Left lung (tissue), 10 donors: ENCODE data around the gene AKAP8. TPM values are rescaled to one million over a fixed set of nuclear protein-coding genes. Genes with fewer than 3 reads are reported as not detected.

Experiments
- ATAC-seq: fragments of 200-7000 bp; cut with Tn5 transposase; one replicate; pipeline ENCODE4 v1.9.1; 2020; ENCODE audit warnings: moderate library complexity
- DNase-seq, 4 donors: peaks; one replicate each; pipeline ENCODE4 v3.0.0-alpha.2; 2013 to 2020
- H3K27ac ChIP-seq, 2 donors: fragments of 200-600 bp; sonication (generic) in 1 of 2; one replicate each; pipeline versions ENCODE4 v1.5.0 to v1.8.0; 2020 to 2021
- H3K27me3 ChIP-seq, 2 donors: fragments of 200-600 bp; sonication (generic) in 1 of 2; one replicate each; pipeline versions ENCODE4 v1.5.0 to v1.8.0; 2020 to 2021
- H3K36me3 ChIP-seq, 2 donors: fragments of 200-600 bp; sonication (generic) in 1 of 2; one replicate each; pipeline versions ENCODE4 v1.5.0 to v1.8.0; 2020 to 2021
- H3K4me1 ChIP-seq, 2 donors: fragments of 200-600 bp; one replicate each; pipeline ENCODE4 v1.8.0; 2021
- H3K4me3 ChIP-seq, 2 donors: fragments of 200-600 bp; sonication (generic) in 1 of 2; one replicate each; pipeline versions ENCODE4 v1.5.0 to v1.8.0; 2020 to 2021; ENCODE audit warnings: mild to moderate bottlenecking in 1 of 2
- H3K9me3 ChIP-seq, 2 donors: fragments of 200-600 bp; sonication (generic) in 1 of 2; one replicate each; pipeline versions ENCODE4 v1.5.0 to v1.8.0; 2020 to 2021
- intact Hi-C, 2 donors: fragments of 100-400 bp; cut with DNase I; formaldehyde crosslinking; loops; one replicate each; pipeline versions ENCODE4 v1.11.2 to v1.14.2; 2022
- polyA plus RNA-seq, 6 donors: library from polyadenylated mRNA; unstranded; fragments of 120-200 nt; gene quantifications; one replicate each; pipeline ENCODE4 v1.2.1, GENCODE V29; 2013; ENCODE audit not compliant: insufficient read length in 6 of 6
- total RNA-seq, 2 donors: library from RNA; stranded (reverse); fragmentation: NEBNext Ultra II Directional; extraction: Animal tissue kit (Norgen Biotek cat#: 25700); gene quantifications; one replicate each; pipeline ENCODE4 v1.2.1, GENCODE V29; 2021
- TF ChIP-seq, protein P1 (sequence below), 2 donors: fragments of 200-600 bp; sonication (generic) in 1 of 2; IDR thresholded peaks; one replicate each; pipeline versions ENCODE4 v1.5.0 to v1.8.0; 2021; ENCODE audit warnings: antibody characterized with exemption in 2 of 2
- donor health status: DM: no; HTN: yes; CAD: no.
- donor health status: DM: no; HTN: no; CAD: no.

Gene AKAP8
- total and polyA plus RNA-seq, 8 donors: 19.5 to 36.8 (median 31.4) TPM

GRCh38 chr19:15320116-15320515 is 59.5 kb downstream of the AKAP8 start:
- DNase-seq (no peak), ATAC-seq (peak; percentile 31)
- intact Hi-C loops: no loop called here
- no peaks in the 10 kb centered on the region for H3K36me3 ChIP-seq
- no peaks in the 10 kb centered on the region for H3K27me3 ChIP-seq
- no peaks in the 10 kb centered on the region for H3K9me3 ChIP-seq
- peaks cover 64 to 100% of the 10 kb centered on the region in 2 donors for H3K4me1 ChIP-seq
- TF ChIP-seq, protein P1, sequence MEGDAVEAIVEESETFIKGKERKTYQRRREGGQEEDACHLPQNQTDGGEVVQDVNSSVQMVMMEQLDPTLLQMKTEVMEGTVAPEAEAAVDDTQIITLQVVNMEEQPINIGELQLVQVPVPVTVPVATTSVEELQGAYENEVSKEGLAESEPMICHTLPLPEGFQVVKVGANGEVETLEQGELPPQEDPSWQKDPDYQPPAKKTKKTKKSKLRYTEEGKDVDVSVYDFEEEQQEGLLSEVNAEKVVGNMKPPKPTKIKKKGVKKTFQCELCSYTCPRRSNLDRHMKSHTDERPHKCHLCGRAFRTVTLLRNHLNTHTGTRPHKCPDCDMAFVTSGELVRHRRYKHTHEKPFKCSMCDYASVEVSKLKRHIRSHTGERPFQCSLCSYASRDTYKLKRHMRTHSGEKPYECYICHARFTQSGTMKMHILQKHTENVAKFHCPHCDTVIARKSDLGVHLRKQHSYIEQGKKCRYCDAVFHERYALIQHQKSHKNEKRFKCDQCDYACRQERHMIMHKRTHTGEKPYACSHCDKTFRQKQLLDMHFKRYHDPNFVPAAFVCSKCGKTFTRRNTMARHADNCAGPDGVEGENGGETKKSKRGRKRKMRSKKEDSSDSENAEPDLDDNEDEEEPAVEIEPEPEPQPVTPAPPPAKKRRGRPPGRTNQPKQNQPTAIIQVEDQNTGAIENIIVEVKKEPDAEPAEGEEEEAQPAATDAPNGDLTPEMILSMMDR (IDR thresholded peaks at IDR 0.05): no peak
- H3K4me3 ChIP-seq: no peak overlapping the region
- peak overlapping the region in 1 of 2 donors; percentile 33 for H3K27ac ChIP-seq

DNA sequence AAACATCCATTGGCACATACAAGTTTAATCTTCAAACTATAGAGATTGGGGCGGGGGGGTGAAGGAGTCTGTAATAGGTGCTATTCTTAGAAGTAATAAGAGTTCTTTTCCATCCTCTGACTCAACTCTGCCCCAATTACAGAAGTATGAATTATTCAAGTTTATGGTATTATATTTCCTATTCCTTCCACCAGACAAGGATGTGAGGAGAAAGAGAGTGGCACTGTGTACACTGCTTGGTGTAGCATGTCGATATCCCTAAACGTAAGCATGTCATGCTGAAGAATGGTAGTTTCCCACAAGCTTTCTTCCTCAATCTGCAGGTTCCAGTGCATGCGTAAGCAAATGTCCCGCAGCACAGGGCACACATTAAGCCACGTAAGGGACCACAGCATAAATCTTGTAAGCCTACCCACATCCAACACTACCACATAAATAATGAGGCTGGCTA is 61.3 kb downstream of the AKAP8 start:
- ATAC-seq (peak; percentile 41), DNase-seq (no peak)
- H3K9me3 ChIP-seq: no peaks in the 10 kb centered on the region
- H3K4me3 ChIP-seq: no peak overlapping the region
- H3K27ac ChIP-seq: peak overlapping the region; percentile 6 to 45
- no peaks in the 10 kb centered on the region for H3K36me3 ChIP-seq
- TF ChIP-seq, protein P1 (IDR thresholded peaks at IDR 0.05): no peak
- peaks cover 45 to 100% of the 10 kb centered on the region in 2 donors for H3K4me1 ChIP-seq
- intact Hi-C loops: no loop called here
- H3K27me3 ChIP-seq: no peaks in the 10 kb centered on the region

GRCh38 chr19:15317392-15318071 is 62.1 kb downstream of the AKAP8 start:
- Histone ChIP-seq H3K9me3 (no peaks in the 10 kb centered on the region), H3K27me3 (no peaks in the 10 kb centered on the region), H3K36me3 (no peaks in the 10 kb centered on the region), H3K4me1 (peaks cover 42 to 99% of the 10 kb centered on the region in 2 donors), H3K27ac (peak overlapping the region; percentile 6 to 45), H3K4me3 (no peak overlapping the region)
- TF ChIP-seq, protein P1 (IDR thresholded peaks at IDR 0.05): no peak
- DNase-seq (peak in 1 of 4 donors; percentile 36), ATAC-seq (peak; percentile 26)
- intact Hi-C loops: no loop called here

GRCh38 chr19:15316498-15316897 is 63.1 kb downstream of the AKAP8 start:
- Histone ChIP-seq H3K4me1 (peaks cover 36 to 98% of the 10 kb centered on the region in 2 donors), H3K9me3 (no peaks in the 10 kb centered on the region), H3K4me3 (no peak overlapping the region), H3K27me3 (no peaks in the 10 kb centered on the region), H3K36me3 (no peaks in the 10 kb centered on the region), H3K27ac (no peak overlapping the region)
- DNase-seq (no peak), ATAC-seq (no peak)
- intact Hi-C loops: no loop called here
- TF ChIP-seq, protein P1 (IDR thresholded peaks at IDR 0.05): no peak

DNA sequence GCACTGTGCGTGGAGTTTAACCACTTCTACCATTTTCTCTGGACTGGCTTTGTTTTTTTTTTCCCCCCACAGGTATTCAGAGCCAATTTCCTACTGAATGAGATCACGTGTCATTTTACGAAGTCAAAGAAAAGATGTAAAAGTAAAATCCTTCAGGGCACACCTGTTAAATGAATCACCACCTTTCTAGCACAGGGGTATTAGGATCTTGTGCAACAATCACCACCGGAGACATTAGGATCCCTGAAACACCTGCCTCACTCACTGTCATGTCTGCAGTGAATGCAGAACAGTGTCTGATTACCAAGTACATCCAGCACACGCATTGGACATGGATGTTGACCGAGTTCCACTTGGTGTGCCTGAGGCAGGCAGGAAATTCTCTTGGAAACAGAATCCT is 64.5 kb downstream of the AKAP8 start:
- Histone ChIP-seq H3K27me3 (no peaks in the 10 kb centered on the region), H3K27ac (no peak overlapping the region), H3K4me3 (no peak overlapping the region), H3K36me3 (no peaks in the 10 kb centered on the region), H3K4me1 (peaks cover 24 to 96% of the 10 kb centered on the region in 2 donors), H3K9me3 (no peaks in the 10 kb centered on the region)
- intact Hi-C loops: no loop called here
- TF ChIP-seq, protein P1 (IDR thresholded peaks at IDR 0.05): no peak
- no peak for DNase-seq
- no peak for ATAC-seq
